Measurements from ENCODE around the gene DHRS9.

DNA sequence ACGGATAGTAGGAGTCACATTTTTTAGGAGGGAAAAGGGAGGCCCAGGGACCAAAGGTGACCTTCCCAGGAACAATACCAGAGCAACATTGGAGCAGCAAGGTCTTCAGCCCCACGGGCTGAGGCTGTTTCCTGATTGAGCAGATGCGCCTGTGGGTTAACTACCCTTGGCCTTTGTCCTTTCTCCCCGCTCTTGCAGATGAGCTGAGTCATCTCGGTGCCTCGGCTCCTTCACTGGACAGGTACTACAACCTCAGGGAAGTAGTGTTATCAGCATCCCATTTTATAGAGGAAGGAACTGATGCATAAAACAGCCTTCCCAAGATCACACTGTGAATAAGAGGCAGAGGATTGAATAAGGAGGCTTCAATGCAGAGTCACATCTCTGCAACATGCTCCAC lies 43.5 kb downstream of the DHRS9 start:
- TF ChIP-seq ZNF324 (tag by site-specific recombination; IDR thresholded peaks at IDR 0.05) (no peak), ZNF621 (tag by site-specific recombination; IDR thresholded peaks at IDR 0.05) (no peak), ZNF174 (tag by site-specific recombination; IDR thresholded peaks at IDR 0.05) (no peak), ZNF558 (tag by site-specific recombination; IDR thresholded peaks at IDR 0.05) (no peak), ZNF585B (tag by site-specific recombination; IDR thresholded peaks at IDR 0.05) (no peak), ZNF24 (tag by site-specific recombination; IDR thresholded peaks at IDR 0.05) (no peak), TCF7L2 (IDR thresholded peaks at IDR 0.05; ENCODE audit: borderline replicate concordance, low read depth, low read length) (no peak), ZNF785 (tag by site-specific recombination; IDR thresholded peaks at IDR 0.05) (no peak), SP2 (tag by site-specific recombination; IDR thresholded peaks at IDR 0.05) (no peak)
- TF ChIP-seq, protein P1, sequence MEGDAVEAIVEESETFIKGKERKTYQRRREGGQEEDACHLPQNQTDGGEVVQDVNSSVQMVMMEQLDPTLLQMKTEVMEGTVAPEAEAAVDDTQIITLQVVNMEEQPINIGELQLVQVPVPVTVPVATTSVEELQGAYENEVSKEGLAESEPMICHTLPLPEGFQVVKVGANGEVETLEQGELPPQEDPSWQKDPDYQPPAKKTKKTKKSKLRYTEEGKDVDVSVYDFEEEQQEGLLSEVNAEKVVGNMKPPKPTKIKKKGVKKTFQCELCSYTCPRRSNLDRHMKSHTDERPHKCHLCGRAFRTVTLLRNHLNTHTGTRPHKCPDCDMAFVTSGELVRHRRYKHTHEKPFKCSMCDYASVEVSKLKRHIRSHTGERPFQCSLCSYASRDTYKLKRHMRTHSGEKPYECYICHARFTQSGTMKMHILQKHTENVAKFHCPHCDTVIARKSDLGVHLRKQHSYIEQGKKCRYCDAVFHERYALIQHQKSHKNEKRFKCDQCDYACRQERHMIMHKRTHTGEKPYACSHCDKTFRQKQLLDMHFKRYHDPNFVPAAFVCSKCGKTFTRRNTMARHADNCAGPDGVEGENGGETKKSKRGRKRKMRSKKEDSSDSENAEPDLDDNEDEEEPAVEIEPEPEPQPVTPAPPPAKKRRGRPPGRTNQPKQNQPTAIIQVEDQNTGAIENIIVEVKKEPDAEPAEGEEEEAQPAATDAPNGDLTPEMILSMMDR (tag by site-specific recombination; IDR thresholded peaks at IDR 0.05), result no peak
- TF ChIP-seq, protein P2, sequence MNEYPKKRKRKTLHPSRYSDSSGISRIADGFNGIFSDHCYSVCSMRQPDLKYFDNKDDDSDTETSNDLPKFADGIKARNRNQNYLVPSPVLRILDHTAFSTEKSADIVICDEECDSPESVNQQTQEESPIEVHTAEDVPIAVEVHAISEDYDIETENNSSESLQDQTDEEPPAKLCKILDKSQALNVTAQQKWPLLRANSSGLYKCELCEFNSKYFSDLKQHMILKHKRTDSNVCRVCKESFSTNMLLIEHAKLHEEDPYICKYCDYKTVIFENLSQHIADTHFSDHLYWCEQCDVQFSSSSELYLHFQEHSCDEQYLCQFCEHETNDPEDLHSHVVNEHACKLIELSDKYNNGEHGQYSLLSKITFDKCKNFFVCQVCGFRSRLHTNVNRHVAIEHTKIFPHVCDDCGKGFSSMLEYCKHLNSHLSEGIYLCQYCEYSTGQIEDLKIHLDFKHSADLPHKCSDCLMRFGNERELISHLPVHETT (tag by site-specific recombination; IDR thresholded peaks at IDR 0.05), result no peak
- TF ChIP-seq, protein P3, sequence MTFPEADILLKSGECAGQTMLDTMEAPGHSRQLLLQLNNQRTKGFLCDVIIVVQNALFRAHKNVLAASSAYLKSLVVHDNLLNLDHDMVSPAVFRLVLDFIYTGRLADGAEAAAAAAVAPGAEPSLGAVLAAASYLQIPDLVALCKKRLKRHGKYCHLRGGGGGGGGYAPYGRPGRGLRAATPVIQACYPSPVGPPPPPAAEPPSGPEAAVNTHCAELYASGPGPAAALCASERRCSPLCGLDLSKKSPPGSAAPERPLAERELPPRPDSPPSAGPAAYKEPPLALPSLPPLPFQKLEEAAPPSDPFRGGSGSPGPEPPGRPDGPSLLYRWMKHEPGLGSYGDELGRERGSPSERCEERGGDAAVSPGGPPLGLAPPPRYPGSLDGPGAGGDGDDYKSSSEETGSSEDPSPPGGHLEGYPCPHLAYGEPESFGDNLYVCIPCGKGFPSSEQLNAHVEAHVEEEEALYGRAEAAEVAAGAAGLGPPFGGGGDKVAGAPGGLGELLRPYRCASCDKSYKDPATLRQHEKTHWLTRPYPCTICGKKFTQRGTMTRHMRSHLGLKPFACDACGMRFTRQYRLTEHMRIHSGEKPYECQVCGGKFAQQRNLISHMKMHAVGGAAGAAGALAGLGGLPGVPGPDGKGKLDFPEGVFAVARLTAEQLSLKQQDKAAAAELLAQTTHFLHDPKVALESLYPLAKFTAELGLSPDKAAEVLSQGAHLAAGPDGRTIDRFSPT (tag by site-specific recombination; IDR thresholded peaks at IDR 0.05), result no peak
- TF ChIP-seq, protein P4, sequence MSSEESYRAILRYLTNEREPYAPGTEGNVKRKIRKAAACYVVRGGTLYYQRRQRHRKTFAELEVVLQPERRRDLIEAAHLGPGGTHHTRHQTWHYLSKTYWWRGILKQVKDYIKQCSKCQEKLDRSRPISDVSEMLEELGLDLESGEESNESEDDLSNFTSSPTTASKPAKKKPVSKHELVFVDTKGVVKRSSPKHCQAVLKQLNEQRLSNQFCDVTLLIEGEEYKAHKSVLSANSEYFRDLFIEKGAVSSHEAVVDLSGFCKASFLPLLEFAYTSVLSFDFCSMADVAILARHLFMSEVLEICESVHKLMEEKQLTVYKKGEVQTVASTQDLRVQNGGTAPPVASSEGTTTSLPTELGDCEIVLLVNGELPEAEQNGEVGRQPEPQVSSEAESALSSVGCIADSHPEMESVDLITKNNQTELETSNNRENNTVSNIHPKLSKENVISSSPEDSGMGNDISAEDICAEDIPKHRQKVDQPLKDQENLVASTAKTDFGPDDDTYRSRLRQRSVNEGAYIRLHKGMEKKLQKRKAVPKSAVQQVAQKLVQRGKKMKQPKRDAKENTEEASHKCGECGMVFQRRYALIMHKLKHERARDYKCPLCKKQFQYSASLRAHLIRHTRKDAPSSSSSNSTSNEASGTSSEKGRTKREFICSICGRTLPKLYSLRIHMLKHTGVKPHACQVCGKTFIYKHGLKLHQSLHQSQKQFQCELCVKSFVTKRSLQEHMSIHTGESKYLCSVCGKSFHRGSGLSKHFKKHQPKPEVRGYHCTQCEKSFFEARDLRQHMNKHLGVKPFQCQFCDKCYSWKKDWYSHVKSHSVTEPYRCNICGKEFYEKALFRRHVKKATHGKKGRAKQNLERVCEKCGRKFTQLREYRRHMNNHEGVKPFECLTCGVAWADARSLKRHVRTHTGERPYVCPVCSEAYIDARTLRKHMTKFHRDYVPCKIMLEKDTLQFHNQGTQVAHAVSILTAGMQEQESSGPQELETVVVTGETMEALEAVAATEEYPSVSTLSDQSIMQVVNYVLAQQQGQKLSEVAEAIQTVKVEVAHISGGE (tag by site-specific recombination; conservative IDR thresholded peaks at IDR 0.05; ENCODE audit: low read depth), result no peak

Measured in HEK293 (cell line).